Upper lobe of left lung (tissue), 6 donors: Measurements from ENCODE around the gene NMRK2. TPM values are rescaled to one million over a fixed set of nuclear protein-coding genes. Genes with fewer than 3 reads are reported as not detected.

ENCODE experiments used
- ATAC-seq, 2 donors: fragments of 200-7000 bp; cut with Tn5 transposase; one replicate each; pipeline ENCODE4 v1.9.1; 2022; ENCODE audit warnings: mild to moderate bottlenecking in 2 of 2, moderate library complexity in 2 of 2; ENCODE audit not compliant: low FRiP score in 2 of 2
- DNase-seq, 2 donors: peaks; one replicate each; pipeline ENCODE4 v3.0.0-alpha.2; 2019 to 2020
- H3K27ac ChIP-seq, 4 donors: fragments of 200-600 bp; sonication (generic); one replicate each; pipeline ENCODE4 v1.5.1; 2016 to 2019
- H3K27me3 ChIP-seq, 4 donors: fragments of 200-600 bp; sonication (generic); one replicate each; pipeline ENCODE4 v1.5.1; 2017 to 2019
- H3K36me3 ChIP-seq, 4 donors: fragments of 200-600 bp; sonication (generic); one replicate each; pipeline ENCODE4 v1.5.1; 2016 to 2019
- H3K4me1 ChIP-seq, 4 donors: fragments of 200-600 bp; sonication (generic); one replicate each; pipeline ENCODE4 v1.5.1; 2018 to 2019
- H3K4me3 ChIP-seq, 4 donors: fragments of 200-600 bp; sonication (generic); one replicate each; pipeline ENCODE4 v1.5.1; 2017 to 2019; ENCODE audit warnings: mild to moderate bottlenecking in 2 of 4, moderate library complexity in 1 of 4
- H3K9me3 ChIP-seq, 4 donors: fragments of 200-600 bp; sonication (generic); one replicate each; pipeline ENCODE4 v1.5.1; 2018 to 2019
- CTCF ChIP-seq, 6 experiments: fragments of 450-650 bp in 4 of 6; fragments of 200-600 bp in 2 of 6; sonication (generic) in 2 of 6; IDR thresholded peaks; one replicate each; pipeline ENCODE4 v1.5.1; 2016 to 2019; ENCODE audit warnings: antibody characterized with exemption in 6 of 6
- EP300 ChIP-seq, 4 donors: sonication (generic); formaldehyde crosslinking; IDR thresholded peaks; one replicate each; pipeline ENCODE4 v1.5.1; 2017; ENCODE audit warnings: antibody characterized with exemption in 4 of 4, control low read depth in 2 of 4
- POLR2A ChIP-seq, 4 donors: fragments of 450-650 bp; IDR thresholded peaks; one replicate each; pipeline ENCODE4 v1.5.1; 2016 to 2017; ENCODE audit warnings: antibody characterized with exemption in 4 of 4, mild to moderate bottlenecking in 2 of 4
- POLR2AphosphoS5 ChIP-seq, 2 donors: sonication (generic); formaldehyde crosslinking; IDR thresholded peaks; one replicate each; pipeline ENCODE4 v1.5.1; 2017; ENCODE audit warnings: antibody characterized with exemption in 2 of 2
- WGBS, 2 donors: methylation state at CpG; one replicate each; pipeline ENCODE4 v1.1.5; 2017 to 2018; 5-methylcytosine and 5-hydroxymethylcytosine counted together
- small RNA-seq, 4 donors: library from RNA; depleted of rRNA; stranded (forward); fragments of <200 nt; gene quantifications; one replicate each; pipeline ENCODE3, GENCODE V24; 2016
- total RNA-seq, 6 donors: library from RNA; depleted of rRNA in 4 of 6; stranded (reverse); fragments of >200 nt in 4 of 6; gene quantifications; one replicate each; pipeline versions ENCODE4 v1.1.0 to v1.2.1, GENCODE V29; 2016 to 2021
- donor health status: DM: no; HTN: no; CAD: no; lungs with moderate emphysema.
- donor health status: DM: no; HTN: yes; CAD: no; lungs with severe emphysema.

Gene NMRK2
- total RNA-seq, 6 donors from 2014 or later: not detected

DNA sequence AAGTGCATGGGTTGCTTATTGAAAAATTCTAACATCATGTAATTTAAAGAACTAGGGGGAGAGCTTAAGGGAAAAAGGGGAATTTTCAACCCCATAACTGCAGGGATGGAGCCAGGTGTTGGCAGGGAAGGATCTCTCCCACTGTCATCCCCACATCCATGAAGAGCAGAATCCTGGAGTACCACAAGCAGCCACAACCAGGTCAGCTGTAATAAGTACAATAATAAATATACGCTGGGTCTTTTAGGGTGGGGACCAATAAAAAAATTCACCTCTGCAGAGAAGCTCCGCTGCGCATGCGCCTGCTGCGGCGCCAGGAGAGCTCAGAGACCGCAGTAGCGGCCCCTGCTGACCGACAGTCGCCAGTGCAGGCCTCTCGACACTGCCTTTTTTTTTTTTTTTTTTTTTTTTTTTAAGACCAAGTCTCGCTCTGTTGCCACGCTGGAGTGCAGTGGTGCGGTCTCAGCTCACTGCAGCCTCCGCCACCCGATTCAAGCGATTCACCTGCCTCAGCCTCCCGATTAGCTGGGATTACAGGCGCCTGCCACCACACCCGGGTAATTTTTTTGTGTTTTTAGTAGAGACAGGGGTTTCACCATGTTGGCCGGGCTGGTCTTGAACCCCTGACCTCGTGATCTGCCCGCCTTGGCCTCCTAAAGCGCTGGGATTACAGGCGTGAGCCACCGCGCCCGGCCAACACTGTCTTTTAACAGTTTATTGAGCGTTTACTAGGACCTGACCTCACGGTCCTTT is 54.9 kb downstream of the NMRK2 start:
- peaks cover 11 to 17% (median 14%) of the 10 kb centered on the region in 4 donors for H3K36me3 ChIP-seq
- TF ChIP-seq POLR2A (IDR thresholded peaks at IDR 0.05) (no peak), POLR2AphosphoS5 (IDR thresholded peaks at IDR 0.05) (no peak), CTCF (IDR thresholded peaks at IDR 0.05) (peak; percentile 58 to 84 (median 72)), EP300 (IDR thresholded peaks at IDR 0.05) (no peak)
- 10 to 11% methylated on average over 30 of the region's 30 CpGs for WGBS, 2 donors
- H3K27ac ChIP-seq: peak overlapping the region in 1 of 4 donors; percentile 98
- peak overlapping the region in 3 of 4 donors; percentile 13 to 73 (median 23) for H3K4me3 ChIP-seq
- ATAC-seq (peak; percentile 65 to 84), DNase-seq (peak; percentile 93 to 97)
- no peaks in the 10 kb centered on the region for H3K27me3 ChIP-seq
- peaks cover 37 to 52% (median 39%) of the 10 kb centered on the region in 4 donors for H3K4me1 ChIP-seq
- H3K9me3 ChIP-seq: no peaks in the 10 kb centered on the region

DNA sequence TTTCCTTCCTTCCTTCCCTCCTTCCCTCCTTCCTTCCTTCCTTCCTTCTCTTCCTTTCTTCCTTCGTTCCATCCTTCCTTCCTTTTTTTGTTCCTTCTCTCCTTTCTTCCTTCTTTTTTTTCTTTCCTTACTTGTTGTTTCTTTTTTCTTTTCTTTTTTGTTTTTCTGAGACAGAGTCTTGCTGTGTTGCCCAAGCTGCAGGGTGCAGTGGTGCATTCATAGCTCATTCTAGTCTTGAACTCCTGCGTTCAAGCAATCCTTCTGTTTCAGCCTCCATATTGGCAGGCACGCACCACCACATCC is 57.9 kb downstream of the NMRK2 start:
- Histone ChIP-seq H3K4me1 (peaks cover 20 to 30% (median 21%) of the 10 kb centered on the region in 4 donors), H3K36me3 (no peaks in the 10 kb centered on the region), H3K4me3 (no peak overlapping the region), H3K27ac (no peak overlapping the region), H3K9me3 (no peaks in the 10 kb centered on the region), H3K27me3 (no peaks in the 10 kb centered on the region)
- ATAC-seq: no peak
- WGBS, 2 donors: 68 to 74% methylated on average over 3 of the region's 3 CpGs
- no peak for DNase-seq
- TF ChIP-seq EP300 (IDR thresholded peaks at IDR 0.05): no peak

Small RNAs within 50 kb of the gene (small RNA-seq; reads per million reads assigned to genes)
- gene RN7SL202P: 0 reads per million in 4 donors
- 9.9 to 27.7 (median 18.7) reads per million in 4 donors for gene SNORD37

Other genes starting within 250 kb of the NMRK2 start
- 10 to 100 TPM; 24.6 to 64.1 (median 43.1) TPM for gene PIP5K1C, start 232.6 kb upstream of the NMRK2 start, total RNA-seq
- 10 to 100 TPM; 27.2 to 94.3 (median 55.5) TPM for gene TJP3, start 224.7 kb upstream of the NMRK2 start, total RNA-seq
- 10 to 100 TPM; 13.4 to 92.2 (median 21.6) TPM for gene APBA3, start 171.4 kb upstream of the NMRK2 start, total RNA-seq
- gene MRPL54, start 170.4 kb upstream of the NMRK2 start, total RNA-seq: 10 to 100 TPM; 16.8 to 83.9 (median 65.5) TPM
- gene RAX2, start 160.8 kb upstream of the NMRK2 start, total RNA-seq: not detected
- 10 to 100 TPM in 5 of 6 donors, 1 to 10 TPM in 1; 9.6 to 20.1 (median 13.1) TPM for gene MATK, start 146.7 kb upstream of the NMRK2 start, total RNA-seq
- 1 to 10 TPM in 1 of 6 donors, under 1 TPM in 2, not detected in 3; 0.11 to 4.2 (median 0.30) TPM for gene ZFR2, start 64.0 kb upstream of the NMRK2 start, total RNA-seq
- not detected for gene ATCAY, start 52.4 kb upstream of the NMRK2 start, total RNA-seq
- gene DAPK3, start 38.0 kb downstream of the NMRK2 start, total RNA-seq: 100 to 1,000 TPM in 1 of 6 donors, 10 to 100 TPM in 5; 54.3 to 107 (median 80.6) TPM
- 1,000 to 10,000 TPM; 1,167 to 2,562 (median 1,758) TPM for gene EEF2, start 52.4 kb downstream of the NMRK2 start, total RNA-seq
- gene PIAS4, start 74.7 kb downstream of the NMRK2 start, total RNA-seq: 10 to 100 TPM; 13.7 to 53.4 (median 21.9) TPM
- 100 to 1,000 TPM in 1 of 6 donors, 10 to 100 TPM in 5; 54.1 to 131 (median 72.6) TPM for gene ZBTB7A, start 133.8 kb downstream of the NMRK2 start, total RNA-seq
- 100 to 1,000 TPM in 5 of 6 donors, 10 to 100 TPM in 1; 86.8 to 170 (median 134) TPM for gene MAP2K2, start 191.1 kb downstream of the NMRK2 start, total RNA-seq
- under 1 TPM in 1 of 6 donors, not detected in 5; 0.14 TPM for gene CREB3L3, start 220.6 kb downstream of the NMRK2 start, total RNA-seq
- gene SIRT6, start 249.5 kb downstream of the NMRK2 start, total RNA-seq: 10 to 100 TPM; 20.8 to 55.0 (median 27.8) TPM
- gene ANKRD24, start 249.6 kb downstream of the NMRK2 start, total RNA-seq: 10 to 100 TPM in 1 of 6 donors, 1 to 10 TPM in 3, under 1 TPM in 2; 0.46 to 10.5 (median 1.3) TPM